Left colon (tissue), 2 donors: ENCODE data around the gene HMCN2. TPM values are rescaled to one million over a fixed set of nuclear protein-coding genes. Genes with fewer than 3 reads are reported as not detected.
A peak's percentile ranks its signal among the peaks of the same experiment; 100 is the strongest.
"Not testable (repeated sequence)": the region's sequence is repeated elsewhere in the genome, so short reads cannot be mapped to it uniquely, and the experiment has no call there.

Experiments
- ATAC-seq: fragments of 200-7000 bp; cut with Tn5 transposase; one replicate; pipeline ENCODE4 v1.9.1; 2020; ENCODE audit warnings: mild to moderate bottlenecking, moderate library complexity
- DNase-seq, 2 donors: peaks; one replicate each; pipeline ENCODE4 v3.0.0-alpha.2; 2020
- intact Hi-C, 2 donors: fragments of 100-400 bp; cut with DNase I in 1 of 2; cut with micrococcal nuclease in 1 of 2; formaldehyde crosslinking; loops; one replicate each; pipeline versions ENCODE4 v1.11.2 to v1.14.0; 2022; cut with DNase I, micrococcal nuclease
- total RNA-seq, 2 donors: library from RNA; stranded (reverse); fragmentation: NEBNext Ultra II Directional; extraction: Animal tissue kit (Norgen Biotek cat#: 25700); gene quantifications; one replicate each; pipeline ENCODE4 v1.2.1, GENCODE V29; 2021
- donor health status: DM: no; HTN: no; CAD: no.
- donor health status: DM: yes; HTN: yes; CAD: no.

The HMCN2 gene
- total RNA-seq, 2 donors from 2014 or later = 19.1 to 23.3 TPM

DNA sequence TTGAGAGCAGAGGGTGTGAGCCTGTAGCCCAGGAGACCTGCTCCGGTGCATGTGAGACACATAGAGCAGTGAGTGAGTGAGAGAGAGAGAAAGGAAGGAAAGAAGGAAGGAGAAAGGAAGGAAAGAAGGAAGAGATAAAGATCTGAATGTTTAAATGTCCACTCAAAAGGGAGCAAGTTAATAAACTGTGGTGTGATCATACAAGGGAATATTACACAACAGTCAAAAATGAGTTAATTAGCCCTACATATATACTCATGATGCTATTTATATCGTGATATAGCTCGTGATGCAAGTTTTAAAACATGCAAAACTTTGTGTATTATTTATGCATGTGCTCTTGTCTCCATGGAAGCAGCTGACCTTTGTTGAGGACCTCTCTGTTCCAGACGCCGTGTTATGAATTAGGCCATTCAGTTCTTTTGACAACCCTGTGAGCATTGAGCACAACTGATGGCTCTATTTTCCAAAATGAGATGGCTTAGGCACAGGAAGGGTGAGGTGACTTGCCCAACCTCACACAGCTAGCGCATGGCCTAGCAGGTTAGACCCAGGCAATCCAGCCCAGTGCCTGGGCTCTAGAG, 70.6 kb downstream of the HMCN2 start:
- ATAC-seq (no peak), DNase-seq (no peak)
- intact Hi-C loops = no loop called here

DNA sequence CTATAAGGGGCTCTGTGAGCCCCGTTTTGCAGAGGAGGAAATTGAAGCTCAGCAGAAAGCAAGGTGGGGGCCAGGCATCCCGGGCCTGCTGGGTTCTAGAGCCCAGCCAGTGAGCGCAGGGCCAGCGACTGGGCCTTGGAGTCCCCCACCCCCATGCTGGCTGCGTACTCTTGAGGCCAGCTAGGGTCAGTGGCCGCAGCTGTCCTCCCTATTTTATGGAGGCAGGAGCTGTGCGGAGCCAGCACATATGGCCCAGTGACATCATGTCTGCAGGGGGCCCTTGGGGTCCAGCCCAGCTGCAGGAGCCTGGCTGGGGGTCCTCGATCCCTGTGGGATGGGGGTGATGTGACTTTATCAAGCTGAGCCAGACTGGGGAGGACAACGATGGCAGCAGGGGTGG, 71.3 kb downstream of the HMCN2 start:
- no peak for DNase-seq
- intact Hi-C loops = no loop called here
- no peak for ATAC-seq

DNA sequence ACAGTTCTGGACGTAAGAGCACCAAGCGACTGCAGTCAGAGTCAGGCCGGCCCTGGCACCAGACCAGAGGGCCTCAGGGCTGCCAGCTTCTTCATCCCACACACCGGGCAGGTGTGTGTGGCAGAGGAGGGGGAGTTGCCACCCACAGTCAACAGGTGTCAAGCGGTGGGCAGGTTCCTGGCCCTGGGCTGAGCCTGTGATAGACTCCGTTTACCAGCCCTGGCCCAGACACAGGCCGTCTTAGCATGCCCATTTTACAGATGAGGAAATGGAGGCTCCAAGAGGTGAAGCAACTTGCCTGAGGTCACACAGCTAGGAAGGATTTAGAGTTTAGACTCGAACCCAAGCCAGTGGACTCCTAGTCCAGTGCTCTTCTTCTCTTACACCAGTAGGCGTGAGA, 71.8 kb downstream of the HMCN2 start:
- intact Hi-C loops = no loop called here
- ATAC-seq = no peak

DNA sequence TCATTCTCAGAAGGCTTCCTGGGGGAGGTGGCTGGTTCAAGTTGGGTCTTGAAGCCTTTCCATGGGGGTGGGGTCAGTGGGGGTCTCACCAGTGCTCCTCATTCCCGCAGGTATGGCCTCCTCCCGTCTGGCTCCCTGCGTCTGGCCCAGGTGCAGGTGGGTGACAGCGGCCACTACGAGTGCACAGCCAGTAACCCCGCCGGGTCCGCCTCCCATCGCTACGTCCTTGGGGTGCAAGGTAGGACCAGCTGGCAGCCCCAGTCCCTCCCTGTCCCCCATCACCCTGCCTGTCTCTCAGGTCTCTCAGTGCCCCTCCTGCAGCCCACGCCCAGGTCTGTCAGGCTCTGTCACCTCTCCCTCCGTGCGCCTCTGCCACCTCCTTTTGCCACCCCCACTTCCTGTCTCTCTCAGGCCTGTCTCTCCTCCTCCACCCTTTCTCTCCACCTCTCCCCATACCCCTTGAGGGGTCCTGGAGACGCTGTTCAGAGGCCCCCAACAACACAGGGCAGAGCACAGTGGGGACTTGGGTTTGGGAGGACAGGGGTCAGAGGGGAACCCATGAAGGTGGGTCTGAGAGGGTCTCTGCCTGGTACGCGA, 72.3 kb downstream of the HMCN2 start:
- no peak for ATAC-seq
- DNase-seq = no peak
- intact Hi-C loops = no loop called here

More for the DNA sequence above, 71.8 kb downstream of the HMCN2 start:
- no peak for DNase-seq

DNA sequence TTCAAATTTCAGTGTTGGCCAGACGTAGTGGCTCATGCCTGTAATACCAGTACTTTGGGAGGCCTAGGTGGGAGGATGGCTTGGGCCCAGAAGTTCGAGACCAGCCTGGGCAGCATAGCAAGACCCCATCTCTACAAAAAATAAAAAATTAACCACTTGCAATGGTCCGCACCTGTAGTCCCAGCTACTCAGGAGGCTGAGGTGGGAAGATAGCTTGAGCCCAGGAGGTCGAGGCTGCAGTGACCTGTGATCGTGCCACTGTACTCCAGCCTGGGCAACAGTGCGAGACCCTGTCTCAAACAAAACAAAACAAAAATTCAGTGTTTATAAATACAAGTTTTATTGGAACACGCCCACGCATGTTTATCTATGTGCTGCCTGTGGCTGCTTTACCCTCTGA, 73.3 kb downstream of the HMCN2 start:
- ATAC-seq, DNase-seq, intact Hi-C loops: not testable (repeated sequence)

- intact Hi-C loops = no loop called here
- no peak for ATAC-seq
- DNase-seq = no peak
Observed at GRCh38 chr9:130339306-130339705, 73.7 kb downstream of the HMCN2 start.

GRCh38 chr9:130340011-130340410, 74.5 kb downstream of the HMCN2 start:
- ATAC-seq = no peak
- intact Hi-C loops = loop anchor here in 1 of 2 donors (5.0 kb wide), 1 partner anchor 233 kb away; no protein-coding TSS in a partner anchor

GRCh38 chr9:130340557-130340956, 75.0 kb downstream of the HMCN2 start:
- intact Hi-C loops = loop anchor here in 1 of 2 donors (5.0 kb wide), 1 partner anchor 233 kb away; no protein-coding TSS in a partner anchor
- ATAC-seq, DNase-seq: not testable (repeated sequence)

More at GRCh38 chr9:130340011-130340410, 74.5 kb downstream of the HMCN2 start:
- no peak for DNase-seq

DNA sequence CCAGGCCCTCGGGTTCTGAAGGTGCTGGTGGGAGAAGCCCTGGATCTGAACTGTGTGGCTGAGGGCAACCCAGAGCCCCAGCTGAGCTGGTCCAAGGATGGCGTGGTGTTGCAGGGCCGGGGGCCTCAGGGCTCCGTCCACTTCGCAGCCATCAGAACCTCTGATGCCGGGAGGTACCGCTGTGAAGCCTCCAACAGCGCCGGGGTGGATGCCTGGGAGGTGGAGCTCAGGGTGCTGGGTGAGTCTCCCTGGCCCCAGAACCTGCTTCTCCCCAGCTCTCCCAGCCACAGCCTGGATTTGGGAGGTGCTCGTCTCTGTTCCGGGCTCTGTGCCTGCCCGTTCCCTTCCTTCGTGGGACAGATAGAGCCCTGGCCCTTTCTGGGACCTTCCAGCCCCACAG, 75.6 kb downstream of the HMCN2 start:
- intact Hi-C loops = loop anchor here in 1 of 2 donors (5.0 kb wide), 1 partner anchor 234 kb away; no protein-coding TSS in a partner anchor
- DNase-seq (no peak), ATAC-seq (no peak)

DNA sequence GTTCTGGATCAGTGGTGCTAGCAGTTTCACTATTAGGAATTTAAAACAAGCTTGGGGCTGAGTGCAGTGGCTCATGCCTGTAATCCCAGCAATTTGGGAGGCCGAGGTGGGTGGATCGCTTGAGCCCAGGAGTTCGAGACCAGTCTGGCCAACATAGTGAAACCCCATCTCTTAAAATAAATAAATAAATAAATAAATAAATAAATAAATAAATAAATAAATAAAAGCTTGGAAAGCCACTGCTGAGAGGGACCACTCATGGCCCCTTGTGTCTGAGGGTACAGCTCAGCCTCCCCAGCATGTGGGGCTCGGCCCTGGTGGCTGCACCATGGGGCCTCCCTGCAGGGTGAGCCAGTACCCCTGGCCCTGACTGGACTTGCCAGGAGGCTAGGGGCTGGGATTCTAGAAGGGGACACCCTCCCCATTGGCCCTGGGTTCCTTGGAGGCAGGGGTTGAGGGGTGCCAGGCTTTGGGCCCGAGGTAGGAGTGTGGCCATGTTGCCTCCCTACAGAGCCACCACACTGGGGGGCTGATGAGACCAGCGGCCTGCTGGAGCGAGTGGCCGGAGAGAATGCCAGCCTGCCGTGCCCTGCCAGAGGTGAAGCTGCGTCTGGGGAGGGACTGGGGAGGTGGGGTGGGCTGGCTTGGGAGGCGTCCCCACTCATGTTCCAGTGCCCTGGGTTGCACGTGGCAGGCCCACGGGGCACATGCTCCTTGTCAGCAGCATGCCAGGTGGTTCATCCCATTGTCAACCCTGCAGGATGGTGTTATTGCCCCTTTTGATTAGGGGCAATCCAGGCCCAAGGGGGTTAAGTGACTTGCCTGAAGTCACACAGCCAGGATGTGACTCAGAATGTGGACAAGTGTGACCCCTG, 76.5 kb downstream of the HMCN2 start:
- intact Hi-C loops = loop anchor here in 1 of 2 donors (5.0 kb wide), 1 partner anchor 235 kb away; no protein-coding TSS in a partner anchor
- no peak for ATAC-seq
- no peak for DNase-seq

DNA sequence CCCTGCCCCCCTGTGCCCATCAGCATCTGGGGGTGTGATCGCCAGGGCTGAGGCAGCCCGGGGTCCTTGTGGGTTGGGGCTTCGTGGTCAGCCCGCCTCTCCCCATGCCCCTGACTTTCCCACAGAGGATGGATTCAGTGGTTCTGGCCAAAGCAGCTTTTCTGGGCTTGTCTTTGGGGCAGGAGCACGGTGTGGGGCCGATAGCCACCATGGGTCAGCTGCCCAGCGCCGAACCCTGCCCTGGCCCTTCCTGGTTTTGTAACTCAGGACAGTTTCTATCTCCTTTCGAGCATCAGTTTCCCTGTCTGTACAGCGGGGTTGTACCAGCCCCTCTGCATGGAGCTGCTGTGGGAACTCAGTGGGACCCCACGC, 77.1 kb downstream of the HMCN2 start:
- ATAC-seq (no peak), DNase-seq (no peak)
- intact Hi-C loops = loop anchor here in 1 of 2 donors (5.0 kb wide), 1 partner anchor 235 kb away; no protein-coding TSS in a partner anchor

DNA sequence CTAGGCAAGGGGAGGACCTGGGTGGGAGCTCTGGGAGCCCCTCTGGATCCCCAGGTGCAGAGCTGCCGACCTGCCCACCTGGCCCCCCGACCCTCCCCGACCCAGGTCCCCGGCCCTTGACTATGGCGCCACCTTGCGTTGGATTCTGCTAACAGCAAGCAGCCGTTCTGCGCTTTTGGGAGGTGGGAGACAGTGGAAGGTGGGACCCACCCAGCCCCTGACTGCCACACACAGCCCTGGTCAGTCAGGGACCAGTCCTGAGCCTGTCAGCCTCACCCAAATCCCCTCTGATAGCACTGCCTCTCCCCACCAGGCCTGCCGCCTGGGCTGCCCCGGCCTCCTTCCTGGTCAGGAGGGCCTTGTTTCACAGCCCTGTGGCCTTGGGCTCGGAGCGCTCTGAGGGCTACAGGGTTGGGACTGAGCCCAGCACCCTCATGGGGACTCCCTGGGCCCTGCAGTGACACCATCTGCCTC, 77.9 kb downstream of the HMCN2 start:
- intact Hi-C loops = loop anchor here in 1 of 2 donors (5.0 kb wide), 1 partner anchor 236 kb away; no protein-coding TSS in a partner anchor
- DNase-seq = peak in 1 of 2 donors; percentile 34
- ATAC-seq = peak; percentile 31

GRCh38 chr9:130344366-130344765, 78.8 kb downstream of the HMCN2 start:
- intact Hi-C loops = loop anchor here in 1 of 2 donors (5.0 kb wide), 1 partner anchor 237 kb away; no protein-coding TSS in a partner anchor
- DNase-seq (no peak), ATAC-seq (no peak)

- intact Hi-C loops = no loop called here
- DNase-seq = no peak
- ATAC-seq = no peak
Observed at GRCh38 chr9:130345009-130345896, 79.7 kb downstream of the HMCN2 start.

- DNase-seq (no peak), ATAC-seq (no peak)
- intact Hi-C loops = no loop called here
Observed at GRCh38 chr9:130345897-130346385, 80.4 kb downstream of the HMCN2 start.

GRCh38 chr9:130346431-130346830, 80.9 kb downstream of the HMCN2 start:
- ATAC-seq (no peak), DNase-seq (no peak)
- intact Hi-C loops = no loop called here

DNA sequence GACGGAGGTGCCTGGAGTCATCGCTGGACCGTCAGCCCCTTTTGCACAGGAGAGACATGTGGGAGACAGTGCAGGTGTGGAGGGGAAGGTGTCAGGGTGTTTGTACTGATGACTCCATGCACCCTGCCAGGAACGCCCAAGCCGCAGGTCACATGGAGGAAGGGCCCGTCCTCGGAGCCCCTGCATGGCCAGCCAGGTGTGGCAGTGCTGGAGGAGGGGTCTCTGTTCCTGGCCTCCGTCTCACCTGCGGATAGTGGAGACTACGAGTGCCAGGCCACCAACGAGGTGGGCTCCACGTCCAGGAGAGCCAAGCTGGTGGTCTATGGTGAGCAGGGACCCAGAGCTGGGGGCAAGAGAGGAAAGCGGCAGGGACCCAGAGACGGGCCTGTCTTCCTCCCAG, 81.5 kb downstream of the HMCN2 start:
- DNase-seq = no peak
- intact Hi-C loops = no loop called here
- no peak for ATAC-seq

GRCh38 chr9:130347931-130348330, 82.4 kb downstream of the HMCN2 start:
- intact Hi-C loops = no loop called here
- no peak for DNase-seq
- no peak for ATAC-seq
